ENCODE data around the gene NAALADL2.
"Not testable (repeated sequence)": the region's sequence is repeated elsewhere in the genome, so short reads cannot be mapped to it uniquely, and the experiment has no call there.

The NAALADL2 gene

GRCh38 chr3:175329373-175329772 lies 470.2 kb downstream of the NAALADL2 start:
- no peak for DNase-seq

- no peak for DNase-seq
Measured at GRCh38 chr3:175335229-175335628, 476.1 kb downstream of the NAALADL2 start.

- no peak for DNase-seq
Measured at GRCh38 chr3:175336406-175337133, 477.4 kb downstream of the NAALADL2 start.

GRCh38 chr3:175337631-175338030 lies 478.5 kb downstream of the NAALADL2 start:
- DNase-seq, result no peak

DNA sequence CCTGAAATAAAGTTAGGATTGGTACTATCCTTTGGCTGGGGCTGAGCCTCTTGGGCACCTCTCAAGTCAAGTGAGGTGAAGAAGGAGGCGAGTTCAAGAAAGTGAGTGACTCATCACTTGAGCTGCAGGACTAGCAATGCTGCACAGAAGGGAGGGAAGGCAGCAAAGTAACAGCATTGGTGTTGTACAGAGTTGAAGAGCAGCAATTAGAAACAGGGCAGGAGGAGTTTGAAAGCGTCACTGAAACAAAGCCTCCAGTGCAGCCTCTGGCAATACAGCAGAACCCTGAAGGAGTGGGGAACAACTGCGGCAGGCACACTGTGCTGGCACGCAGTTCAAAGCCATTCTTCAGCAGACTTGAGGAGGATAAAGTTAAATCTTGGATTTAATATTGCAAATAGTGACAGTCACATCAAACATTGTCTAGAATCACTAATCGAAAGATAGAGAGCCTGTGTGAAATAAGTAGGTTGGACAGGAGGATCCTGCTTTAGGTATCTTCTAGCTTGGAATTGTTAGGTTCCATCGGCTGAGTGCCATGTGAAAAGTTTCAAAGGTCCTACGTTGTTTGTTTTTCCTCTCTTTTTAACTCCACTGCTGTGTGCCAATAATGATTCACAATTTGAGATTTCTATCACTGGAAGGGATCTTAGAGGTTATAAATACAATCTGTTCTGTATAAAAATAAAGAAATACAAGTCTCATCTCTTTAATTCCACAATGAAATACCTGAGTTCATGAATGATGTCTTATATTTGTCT lies 479.8 kb downstream of the NAALADL2 start:
- DNase-seq, result no peak

GRCh38 chr3:175340338-175341015 lies 481.3 kb downstream of the NAALADL2 start:
- no peak for DNase-seq

GRCh38 chr3:175342196-175342595 lies 483.1 kb downstream of the NAALADL2 start:
- DNase-seq, result no peak

DNA sequence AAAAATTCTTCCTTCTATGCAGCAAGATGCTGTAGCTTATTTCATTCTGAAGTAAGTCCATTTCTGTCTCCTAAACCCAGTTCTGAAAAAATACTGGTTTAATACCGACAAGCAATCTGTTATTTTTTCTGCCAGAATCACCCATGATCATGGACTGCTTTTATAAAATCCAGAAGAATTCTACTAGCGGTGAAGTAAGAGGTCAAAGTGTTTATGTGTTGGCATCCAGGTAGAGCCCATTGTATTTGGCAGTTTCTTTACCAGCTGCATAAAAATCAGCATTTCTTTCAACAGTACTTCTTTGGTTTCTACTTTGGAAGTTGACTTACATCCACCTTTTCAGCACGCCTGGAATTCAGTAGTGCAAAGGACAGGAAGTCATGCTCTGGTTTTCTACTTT lies 484.8 kb downstream of the NAALADL2 start:
- DNase-seq, result no peak

DNA sequence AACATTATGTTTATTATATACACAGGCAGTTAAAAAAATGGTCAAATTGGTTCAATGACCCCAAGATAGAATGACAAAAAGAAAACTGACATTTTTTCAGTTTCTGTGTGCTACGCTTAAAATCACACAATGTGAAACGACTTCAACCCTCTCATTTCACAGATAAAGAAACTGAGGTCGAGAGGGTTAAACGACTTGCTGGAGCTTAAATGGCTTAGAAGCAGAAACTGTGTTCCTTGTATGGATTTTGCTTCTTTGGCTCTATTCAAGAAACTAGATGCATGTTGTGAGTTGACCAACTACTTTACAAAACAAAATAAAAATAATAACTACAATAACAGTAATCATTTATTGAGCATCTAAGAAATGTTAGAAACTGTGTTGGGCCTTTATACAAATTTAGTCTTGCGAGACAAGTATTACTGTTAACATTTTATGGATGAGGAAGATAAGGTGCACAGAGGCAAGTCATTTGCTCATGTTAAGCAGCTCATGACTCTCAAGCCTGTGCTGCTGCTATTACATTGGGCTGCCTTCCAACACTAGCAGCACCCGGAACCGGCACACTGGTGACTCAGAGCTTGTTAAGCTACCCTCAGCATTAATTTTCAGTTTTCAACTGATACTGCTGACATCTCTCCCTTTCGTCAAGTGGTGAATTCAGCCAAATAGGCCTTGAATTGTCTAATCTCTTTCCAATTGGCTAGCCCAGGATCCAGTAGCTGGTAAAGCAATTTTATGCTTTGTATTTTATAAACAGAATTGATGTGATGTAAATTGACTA lies 487.6 kb downstream of the NAALADL2 start:
- no peak for DNase-seq

- no peak for DNase-seq
Measured at GRCh38 chr3:175349168-175349567, 490.0 kb downstream of the NAALADL2 start.

GRCh38 chr3:175355801-175356335 lies 496.7 kb downstream of the NAALADL2 start:
- DNase-seq, result no peak

DNA sequence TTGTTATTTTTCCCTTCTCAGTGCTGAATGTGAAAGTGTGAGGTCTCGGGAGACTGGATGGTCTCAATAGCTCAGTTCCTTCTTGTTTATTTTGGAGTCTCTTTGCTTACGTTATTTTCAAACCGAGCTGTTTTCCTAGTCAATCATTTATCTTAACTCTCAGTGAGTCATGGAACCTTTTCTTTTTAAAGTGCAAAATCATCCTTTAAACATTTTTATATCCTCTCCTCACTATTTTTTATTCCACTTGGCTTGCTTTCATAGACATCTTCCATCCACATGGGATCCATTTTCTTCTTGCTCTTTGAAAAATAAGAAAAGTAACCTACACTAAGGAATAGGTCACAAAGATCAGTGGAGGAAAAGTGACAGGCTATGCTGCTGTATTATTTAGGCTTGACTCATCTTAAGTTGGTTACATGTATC lies 497.8 kb downstream of the NAALADL2 start:
- no peak for DNase-seq

DNA sequence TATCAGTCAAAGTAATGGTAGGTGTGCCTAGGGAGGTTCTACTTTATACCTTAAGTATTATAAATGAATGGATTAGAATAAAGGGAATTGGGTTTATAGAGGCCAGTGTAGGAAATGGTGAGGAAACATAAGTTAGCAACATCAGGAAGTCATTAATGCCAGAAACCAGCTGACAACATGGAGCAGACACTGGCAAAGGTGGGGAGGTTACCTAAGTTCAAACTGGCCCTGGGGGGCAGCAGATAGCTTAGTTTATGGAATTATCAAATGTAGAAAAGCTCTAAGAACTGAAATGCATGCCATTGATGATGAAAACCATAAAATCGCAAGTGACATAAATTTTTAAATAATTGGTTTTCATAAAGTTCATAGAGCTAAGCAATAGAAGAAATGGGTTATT lies 498.6 kb downstream of the NAALADL2 start:
- DNase-seq, result no peak

- DNase-seq, result no peak
Measured at GRCh38 chr3:175358935-175359334, 499.8 kb downstream of the NAALADL2 start.

- DNase-seq, result not testable (repeated sequence)
Measured at GRCh38 chr3:175370426-175370825, 511.3 kb downstream of the NAALADL2 start.

GRCh38 chr3:175371187-175371586 lies 512.1 kb downstream of the NAALADL2 start:
- not testable (repeated sequence) for DNase-seq

DNA sequence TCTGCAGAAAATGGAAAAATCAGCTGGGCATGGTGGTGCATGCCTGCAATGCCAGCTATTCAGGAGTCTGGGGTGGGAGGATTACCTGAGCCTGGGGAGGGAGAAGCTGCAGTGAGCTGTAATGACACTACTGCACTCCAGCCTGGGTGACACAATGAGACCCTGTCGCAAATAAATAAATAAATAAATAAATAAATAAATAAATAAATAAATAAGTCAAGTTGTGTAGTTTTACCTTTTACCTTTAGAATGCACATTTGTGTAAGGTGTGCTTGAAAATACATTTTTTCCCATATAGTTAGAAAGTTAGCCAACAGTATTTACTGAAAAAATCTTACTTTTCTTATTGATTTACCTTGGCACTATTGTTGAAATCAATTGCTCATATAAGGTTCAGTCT lies 515.6 kb downstream of the NAALADL2 start:
- DNase-seq, result no peak

DNA sequence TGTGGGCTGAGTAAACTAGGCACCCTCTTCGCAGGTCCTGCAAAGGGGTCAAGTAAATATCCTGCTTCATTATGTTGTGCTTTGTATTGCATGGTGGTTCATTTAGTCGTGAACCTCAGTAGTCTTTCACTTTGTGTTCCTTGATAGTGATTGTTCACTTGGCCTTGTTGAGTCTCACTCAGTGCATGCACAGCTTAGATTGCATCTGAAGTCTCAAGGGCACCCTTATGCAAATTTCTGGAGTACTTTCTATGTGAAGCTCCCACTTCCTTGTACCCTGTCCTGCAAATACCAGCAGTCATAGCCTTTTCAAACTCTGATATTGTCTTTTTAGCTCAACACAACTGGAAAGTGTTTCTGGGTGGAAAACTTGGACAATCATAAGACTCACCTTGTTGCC lies 519.2 kb downstream of the NAALADL2 start:
- no peak for DNase-seq

- DNase-seq, result no peak
Measured at GRCh38 chr3:175381685-175382084, 522.6 kb downstream of the NAALADL2 start.

- DNase-seq, result no peak
Measured at GRCh38 chr3:175383371-175383770, 524.2 kb downstream of the NAALADL2 start.

DNA sequence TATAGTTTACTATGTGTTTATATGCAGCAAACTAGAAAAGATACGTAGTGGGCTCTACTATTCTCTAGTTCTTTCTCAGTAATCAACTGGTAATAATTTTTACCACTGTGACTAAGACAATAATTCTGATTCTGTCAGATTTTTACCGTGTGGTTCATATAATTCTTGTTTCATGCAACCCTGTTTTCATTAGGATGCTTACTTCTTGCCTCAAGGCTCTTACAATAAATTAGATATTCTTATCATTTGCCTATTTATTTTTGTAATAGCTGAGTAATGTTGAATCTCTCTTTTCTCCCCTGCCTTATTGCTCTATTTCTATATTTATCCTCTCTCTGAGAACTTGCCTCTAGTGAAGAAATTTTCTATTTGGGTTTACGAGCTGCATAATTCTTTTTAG lies 524.7 kb downstream of the NAALADL2 start:
- DNase-seq, result no peak

DNA sequence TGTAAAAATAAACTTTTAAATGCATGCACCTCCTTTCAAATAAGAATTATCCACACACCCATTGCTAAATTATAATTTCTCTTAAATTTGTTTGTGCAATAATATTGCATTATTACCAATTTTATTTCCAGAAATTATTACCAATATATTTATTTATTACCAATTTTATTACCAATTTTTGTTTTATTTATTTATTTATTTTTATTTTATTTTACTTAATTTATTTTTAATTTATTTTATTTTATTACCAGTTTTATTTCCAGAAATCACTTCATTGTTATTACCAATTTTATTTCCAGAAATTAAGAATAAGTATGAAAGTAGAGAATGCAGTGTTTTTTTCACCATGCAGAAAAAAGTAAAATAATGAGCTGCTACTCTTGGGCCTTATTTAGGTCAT lies 525.4 kb downstream of the NAALADL2 start:
- DNase-seq, result no peak

DNA sequence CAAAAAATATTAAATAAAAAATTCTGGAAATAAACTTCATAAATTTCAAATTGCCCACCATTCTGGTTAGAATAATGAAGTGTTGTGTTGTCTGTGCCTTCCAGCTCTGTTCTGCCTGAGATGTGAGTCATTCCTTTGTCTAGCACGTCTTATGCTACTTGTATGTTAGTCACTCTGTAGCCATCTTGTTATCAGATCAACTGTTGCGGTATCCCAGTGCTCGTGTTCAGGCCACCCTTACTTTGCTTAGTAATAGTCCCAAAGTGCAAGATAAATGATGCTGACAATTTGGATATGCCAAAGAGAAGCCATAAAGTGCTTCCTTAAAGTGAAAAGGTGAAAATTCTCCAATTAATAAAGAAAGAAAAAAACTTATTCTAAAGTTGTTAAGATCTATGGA lies 527.5 kb downstream of the NAALADL2 start:
- no peak for DNase-seq

All from NCI-H526 treated with DMSO at 0.1 percent for 48 hours (cell line).